Renal cortex interstitium (tissue), 15 donors: ENCODE data around the gene IL37. TPM values are rescaled to one million over a fixed set of nuclear protein-coding genes. Genes with fewer than 3 reads are reported as not detected.

Experiments
- DNase-seq, 11 donors: peaks; one replicate each; pipeline ENCODE4 v3.0.0-alpha.2; 2013; ENCODE audit warnings: low read depth in 9 of 11, low spot score in 4 of 11; ENCODE audit errors: extremely low read depth in 1 of 11
- long read RNA-seq, 16 experiments: transcript quantifications; one replicate each; lab custom pipeline, GENCODE V29; 2026
- polyA plus RNA-seq, 3 donors: library from polyadenylated mRNA; unstranded; fragments of 120-200 nt; gene quantifications; one replicate each; pipeline ENCODE4 v1.2.1, GENCODE V29; 2013; ENCODE audit not compliant: insufficient read length in 3 of 3

Gene IL37
- polyA plus RNA-seq = under 1 TPM; 0.22 to 0.40 (median 0.24) TPM
- long read RNA-seq, donor 1 = 0 reads
- long read RNA-seq, donor 2 = 0 reads
- long read RNA-seq, donor 3 = 0 reads
- long read RNA-seq, donor 4 = 0 reads
- long read RNA-seq, donor 5 = 0 reads
- long read RNA-seq, donor 6 = 0 reads
- long read RNA-seq, donor 7 = 0 reads
- long read RNA-seq, donor 8 = 0 reads
- long read RNA-seq, donor 9 = 0 reads
- long read RNA-seq, donor 10 = 0 reads
- long read RNA-seq, donor 11 = 0 reads
- long read RNA-seq, donor 12 = 0 reads
- long read RNA-seq, donor 13 = 0 reads
- long read RNA-seq, donor 14 = 0 reads
- long read RNA-seq, donor 15 = 0 reads
- long read RNA-seq, donor 16 = 0 reads

- no peak for DNase-seq
Observed at GRCh38 chr2:112910865-112911264, at the start of gene IL37. Gene IL37 (plus strand): TSS chr2:112911165. CDS start chr2:112913013, 1,848 bp downstream.

DNA sequence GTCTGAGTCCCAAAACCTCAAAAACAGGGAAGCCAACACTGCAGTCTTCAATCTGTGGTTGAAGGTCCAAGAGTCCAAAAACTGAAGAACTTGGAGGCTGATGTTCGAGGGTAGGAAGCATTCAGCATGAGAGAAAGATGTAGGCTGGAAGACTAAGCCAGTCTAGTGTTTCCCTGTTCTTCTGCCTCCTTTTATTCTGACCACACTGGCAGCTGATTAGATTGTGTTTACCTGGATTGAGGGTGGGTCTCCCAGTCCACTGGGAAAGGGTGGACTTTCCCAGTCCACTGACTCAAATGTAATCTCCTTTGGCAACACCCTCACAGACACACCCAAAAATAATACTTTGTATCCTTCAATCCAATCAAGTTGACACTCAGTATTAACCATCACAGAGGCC, 46.9 kb upstream of the IL37 start:
- no peak for DNase-seq

DNA sequence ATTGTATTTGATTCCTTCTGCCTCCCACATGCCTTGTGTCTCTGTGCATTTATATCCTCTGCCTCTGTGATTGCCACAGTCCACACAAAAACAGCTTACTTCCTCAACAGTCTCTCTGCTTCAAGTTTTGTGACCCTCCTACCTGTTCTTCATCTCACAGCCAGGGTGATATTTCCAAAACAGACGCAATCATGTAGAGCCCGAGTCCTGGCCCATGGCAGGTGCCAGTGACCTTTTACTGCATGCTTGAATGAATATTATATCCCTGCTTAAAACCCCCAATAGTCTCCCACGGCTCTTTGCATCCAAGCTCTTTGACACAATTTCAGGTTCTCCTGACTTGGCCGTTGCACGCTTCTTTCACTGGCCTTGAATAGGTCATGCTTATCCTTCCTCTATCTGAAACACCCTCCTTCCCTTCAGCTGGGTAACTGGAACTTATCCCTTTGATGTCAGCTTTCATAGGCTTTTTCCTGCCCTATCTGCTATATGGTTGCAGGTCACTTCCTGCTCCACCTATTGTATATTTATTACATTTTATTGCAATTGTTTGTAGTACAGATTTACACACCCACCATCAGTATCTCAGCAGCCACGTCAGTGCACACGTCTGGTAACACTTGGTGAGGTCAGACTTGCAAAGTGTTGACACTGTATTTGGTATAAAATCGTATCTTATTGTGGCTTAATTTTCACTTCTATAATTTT, 44.7 kb upstream of the IL37 start:
- DNase-seq = no peak

DNA sequence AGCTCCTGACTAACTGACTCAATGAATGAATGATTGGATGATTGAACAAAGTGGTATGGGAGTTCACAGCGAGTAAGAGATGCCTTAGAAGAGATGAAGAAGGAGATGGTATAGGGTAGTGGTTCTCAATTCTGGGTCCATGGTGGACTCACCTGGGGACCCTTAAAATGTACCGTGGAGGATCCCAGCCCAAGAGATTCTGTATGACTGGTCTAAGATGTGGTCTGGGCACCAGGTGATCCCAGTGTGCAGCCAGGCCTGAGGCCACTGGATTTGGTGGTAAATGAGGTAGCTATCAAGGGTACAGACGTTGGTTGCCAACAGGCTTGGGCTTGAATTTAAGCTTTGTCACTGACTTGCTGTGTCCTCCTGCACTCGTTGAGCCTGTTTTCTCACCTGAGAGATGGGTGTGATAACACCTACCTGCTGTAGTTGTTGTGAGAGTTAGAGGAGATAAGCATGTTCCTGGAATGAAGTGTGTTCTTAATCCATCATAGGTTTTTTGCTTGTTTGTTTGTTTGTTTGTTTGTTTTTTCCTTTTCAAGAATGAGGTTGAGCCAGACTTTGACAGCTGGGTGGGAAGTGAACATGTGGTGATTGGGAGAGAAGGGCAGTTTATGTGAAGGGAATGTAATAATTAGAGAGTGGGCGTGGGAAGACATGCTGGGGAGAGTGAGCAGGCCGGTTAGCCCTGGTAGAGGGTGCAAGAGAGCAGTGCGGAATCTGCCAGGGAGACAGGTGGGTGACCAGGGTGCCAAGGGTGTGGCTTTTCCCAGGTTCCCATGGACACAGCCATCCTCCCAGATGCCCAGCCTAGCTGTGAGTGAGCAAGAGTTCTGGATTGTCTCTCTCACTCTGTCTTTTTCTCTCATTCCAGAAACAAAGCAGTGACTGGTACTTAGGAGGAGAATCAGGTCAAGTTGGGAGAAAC, 43.0 kb upstream of the IL37 start:
- no peak for DNase-seq

DNA sequence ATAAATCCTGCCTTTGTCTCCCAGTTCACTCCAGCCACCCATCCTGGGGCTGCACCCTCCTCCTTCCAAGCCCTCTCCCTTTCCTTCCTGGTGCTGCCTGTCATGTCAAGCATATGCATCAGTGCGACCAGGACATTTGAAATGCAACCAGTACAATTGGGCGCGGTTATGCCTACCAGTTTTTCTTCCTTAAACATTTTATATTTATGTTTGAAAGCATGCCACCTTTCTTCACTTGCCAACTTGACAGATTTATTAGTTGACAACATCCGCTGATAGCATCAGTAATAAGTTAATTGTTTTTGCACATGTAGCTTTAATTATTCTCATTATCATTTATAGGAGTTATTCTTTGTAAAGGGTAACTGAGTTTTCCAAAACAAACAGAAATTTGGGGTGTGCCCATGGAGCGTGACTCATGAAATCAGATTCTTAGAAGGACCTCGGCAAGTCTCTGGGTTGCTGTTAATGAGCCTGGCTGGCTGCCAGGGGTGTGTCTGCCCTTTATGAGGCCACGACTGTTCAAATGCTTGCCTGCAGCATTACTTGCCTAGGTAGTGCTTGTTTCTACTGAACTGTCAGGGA, 41.6 kb upstream of the IL37 start:
- peak; percentile 3 to 72 (median 44) for DNase-seq

DNA sequence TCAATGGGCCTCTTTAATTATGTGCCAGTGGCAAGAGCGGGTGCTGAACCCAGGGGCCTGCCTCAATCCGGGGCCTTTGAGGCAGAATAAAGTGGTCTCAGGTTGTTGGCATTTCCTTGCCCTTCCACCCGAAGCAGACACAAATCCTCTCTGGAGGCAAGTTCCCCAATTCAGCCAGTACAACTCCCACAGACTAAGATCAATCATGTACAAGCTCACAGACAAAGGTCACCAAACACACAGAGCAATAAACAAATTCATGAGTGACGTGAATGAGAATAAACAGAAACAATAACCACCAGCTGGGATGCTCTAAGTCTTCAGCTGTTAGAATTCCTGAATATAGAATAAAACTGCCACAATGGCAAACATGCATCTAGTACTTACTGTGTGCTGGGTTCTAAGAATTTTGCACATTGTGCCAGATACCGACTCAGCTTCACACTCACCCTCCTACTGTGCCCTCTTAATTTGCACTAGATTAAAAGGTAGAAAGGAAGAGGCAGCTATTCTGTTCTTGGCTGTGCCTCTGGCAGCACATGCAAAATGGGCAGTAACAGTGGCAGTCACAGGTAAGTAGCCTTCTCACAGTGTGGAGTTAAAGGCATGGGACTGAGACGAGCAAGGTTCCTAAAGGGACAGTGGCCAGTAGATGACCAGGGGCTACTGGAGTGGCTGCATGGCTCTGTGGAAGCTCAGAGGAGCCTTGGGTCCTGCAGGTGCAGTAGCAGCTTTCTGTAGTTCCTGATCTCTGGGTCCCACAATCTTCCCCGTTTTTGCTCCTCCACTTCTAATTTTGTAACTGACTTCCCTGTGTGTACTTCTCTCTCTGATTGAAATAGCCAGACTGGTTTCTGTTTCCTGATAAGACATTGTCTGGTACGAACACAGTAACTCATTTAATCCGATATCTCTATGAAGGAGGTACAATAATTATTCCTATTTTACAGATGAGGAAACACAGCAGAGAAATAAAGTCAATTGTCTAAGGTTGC, 39.8 kb upstream of the IL37 start:
- no peak for DNase-seq

DNA sequence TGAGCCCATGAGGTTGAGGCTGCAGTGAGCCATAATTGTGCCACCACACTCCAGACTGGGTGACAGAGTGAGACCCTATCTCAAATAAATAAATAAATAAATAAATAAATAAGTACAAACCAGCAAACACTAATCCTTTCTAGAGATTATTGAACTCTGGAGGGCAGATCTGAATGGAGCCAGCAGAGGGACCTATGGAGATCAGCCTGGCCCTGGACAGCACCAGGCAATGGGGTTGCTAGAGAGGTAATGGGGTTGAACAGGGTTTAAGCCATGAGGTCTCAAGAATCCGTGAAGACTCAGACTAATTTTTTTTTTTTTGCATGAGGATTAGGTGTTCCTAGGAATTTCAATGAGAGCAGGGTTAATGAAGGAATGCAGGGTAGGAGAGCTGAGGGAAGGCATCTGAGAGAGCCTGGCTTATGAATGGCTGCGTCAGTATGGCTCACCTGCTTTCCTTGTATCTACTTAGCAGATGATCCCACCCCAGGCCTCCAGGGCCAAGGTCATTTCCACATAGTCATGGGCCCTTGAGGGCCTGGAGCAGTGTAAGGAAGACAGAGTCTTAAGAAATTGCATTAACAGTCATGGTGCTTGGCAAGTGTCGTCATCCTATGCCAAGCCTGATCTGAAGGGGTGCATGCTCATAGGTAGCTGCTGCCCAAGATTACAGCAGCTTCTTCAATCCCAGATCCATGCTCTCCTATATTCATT, 34.6 kb upstream of the IL37 start:
- DNase-seq = no peak

GRCh38 chr2:112876971-112877361, 34.0 kb upstream of the IL37 start:
- DNase-seq = no peak

GRCh38 chr2:112877423-112877822, 33.5 kb upstream of the IL37 start:
- DNase-seq = no peak

DNA sequence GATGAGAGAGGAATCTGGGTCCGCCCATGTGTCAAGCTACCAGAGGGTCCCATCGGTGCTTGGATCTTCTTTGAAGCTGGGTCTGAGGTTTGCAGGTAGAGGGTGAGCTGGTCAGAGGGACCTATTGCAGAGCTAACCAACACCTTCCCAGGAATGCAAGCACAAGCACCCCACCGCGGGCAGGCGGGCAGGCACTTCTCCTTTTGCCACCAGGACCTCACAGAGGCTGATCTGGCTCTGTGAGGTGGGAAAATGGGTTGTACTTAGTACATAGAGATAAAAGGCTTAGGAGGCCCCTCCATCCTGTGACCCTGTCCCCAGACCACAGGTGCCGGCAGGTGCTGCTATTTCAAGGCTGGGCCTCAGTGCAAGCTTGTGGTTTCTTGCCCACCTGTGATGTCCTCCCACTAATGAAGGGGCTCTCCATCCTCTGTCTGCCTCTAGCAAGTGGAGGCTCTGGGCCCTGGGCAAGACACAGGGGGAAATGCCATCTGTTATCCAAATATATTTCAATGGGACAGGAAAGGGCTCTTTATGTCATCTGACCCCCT, 31.4 kb upstream of the IL37 start:
- DNase-seq = no peak

- no peak for DNase-seq
Observed at GRCh38 chr2:112880091-112880531, 30.9 kb upstream of the IL37 start.

DNA sequence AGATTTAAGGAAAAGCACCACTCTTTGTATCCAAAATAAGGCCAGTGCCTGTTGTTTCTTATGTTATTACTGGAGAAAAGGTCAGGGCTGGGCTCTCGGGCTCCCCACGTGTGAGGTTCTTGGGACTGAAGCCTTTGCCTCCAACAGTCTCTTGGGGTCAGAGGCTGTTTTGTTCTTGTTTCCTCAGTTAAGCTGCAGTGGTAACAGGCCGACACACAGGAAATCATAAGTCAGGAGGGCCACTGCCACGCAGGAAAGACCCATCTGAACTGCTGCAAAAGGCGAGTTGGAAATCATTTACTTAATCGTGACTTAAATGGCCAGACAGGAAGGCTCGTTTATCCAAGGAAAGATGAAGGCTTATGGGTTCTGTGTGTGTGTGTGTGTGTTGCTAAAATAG, 30.3 kb upstream of the IL37 start:
- DNase-seq = no peak

DNA sequence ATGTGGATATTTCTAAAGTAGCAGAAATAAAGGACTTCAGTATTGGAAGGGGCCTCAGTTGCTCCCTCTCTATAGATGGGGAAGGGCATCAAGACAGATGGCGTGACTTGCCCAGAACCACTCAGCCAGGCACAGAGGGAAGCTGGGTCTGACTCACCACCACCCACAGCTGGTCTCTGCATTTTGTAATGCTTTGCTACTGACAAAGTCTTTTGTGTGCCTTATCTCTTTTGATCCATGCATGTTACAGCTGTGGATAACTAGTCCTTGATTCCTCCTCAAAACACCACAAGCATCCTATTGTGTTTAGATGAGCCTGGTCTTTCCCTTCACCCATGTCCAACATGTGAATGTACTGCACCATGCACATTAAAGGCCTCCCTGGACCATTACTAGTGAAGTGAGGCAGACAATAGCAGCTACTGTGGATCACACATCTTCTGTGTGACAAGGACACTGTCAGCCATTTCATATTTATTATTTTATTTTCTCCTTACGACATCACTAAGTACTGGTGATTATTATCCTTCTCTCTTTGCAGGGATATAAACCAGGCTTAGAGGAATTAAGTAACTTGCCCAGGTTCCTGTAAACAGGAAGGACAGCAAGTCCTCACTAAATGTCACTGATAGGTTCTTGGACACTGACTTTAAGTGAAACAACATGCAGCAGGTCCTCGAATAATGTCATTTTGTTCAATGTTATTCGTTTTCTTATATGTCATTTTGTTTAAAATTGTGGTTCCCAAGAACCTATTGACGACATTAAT, 29.6 kb upstream of the IL37 start:
- no peak for DNase-seq

DNA sequence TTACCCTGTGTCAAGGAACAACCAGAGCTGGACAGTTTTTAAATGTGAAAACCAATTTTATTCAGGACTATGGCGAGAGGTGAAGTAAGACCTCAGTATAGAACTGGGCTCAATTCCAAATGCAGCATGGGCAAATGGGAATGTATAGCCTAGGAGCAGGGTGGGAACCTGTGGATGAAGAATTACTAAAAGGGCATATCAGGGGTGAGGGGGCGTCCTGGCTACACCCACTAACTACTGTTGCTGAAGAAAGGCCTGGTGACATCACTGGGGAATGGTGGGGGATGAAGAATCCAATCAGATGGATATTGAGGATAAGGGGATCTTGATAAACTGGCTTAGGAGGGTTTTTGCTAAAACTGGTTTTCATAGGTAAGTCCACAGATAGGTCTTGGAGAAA, 27.3 kb upstream of the IL37 start:
- no peak for DNase-seq

- no peak for DNase-seq
Observed at GRCh38 chr2:112884869-112885505, 26.0 kb upstream of the IL37 start.

DNA sequence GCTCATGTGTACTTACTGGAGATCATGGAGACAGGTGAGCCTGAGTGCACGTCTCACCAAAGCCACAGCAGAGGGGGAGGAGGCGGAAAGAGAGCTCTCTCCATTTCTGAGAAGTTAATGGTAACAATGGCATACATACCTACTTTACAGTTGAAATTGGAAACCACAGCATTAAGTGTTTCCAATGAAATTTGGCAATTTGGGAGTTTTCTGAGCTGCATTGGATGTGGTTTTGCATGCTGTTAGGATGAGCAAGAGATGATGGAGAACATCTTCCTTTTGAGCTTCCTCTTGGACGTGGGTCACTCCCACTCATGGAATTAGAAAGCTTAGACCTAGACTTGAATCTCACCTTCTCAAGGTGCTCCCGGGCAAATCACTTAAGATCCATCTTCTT, 25.5 kb upstream of the IL37 start:
- no peak for DNase-seq
